Erythroblast (primary cell): Measurements from ENCODE around the gene SPTLC2.

ENCODE experiments used
- DNase-seq, 2 experiments: peaks; one replicate each; lab custom pipeline; 2025; lab: John Stamatoyannopoulos, UW
- GATA1 ChIP-seq: IDR thresholded peaks from 2 replicates; pipeline ENCODE4 v1.6.1; 2011; ENCODE audit warnings: low read depth, mild to moderate bottlenecking, control low read depth, low read length, moderate library complexity
- POLR2A ChIP-seq: IDR thresholded peaks from 2 replicates; pipeline ENCODE4 v1.6.1; 2011; ENCODE audit warnings: mild to moderate bottlenecking, low read length

SPTLC2 gene

DNA sequence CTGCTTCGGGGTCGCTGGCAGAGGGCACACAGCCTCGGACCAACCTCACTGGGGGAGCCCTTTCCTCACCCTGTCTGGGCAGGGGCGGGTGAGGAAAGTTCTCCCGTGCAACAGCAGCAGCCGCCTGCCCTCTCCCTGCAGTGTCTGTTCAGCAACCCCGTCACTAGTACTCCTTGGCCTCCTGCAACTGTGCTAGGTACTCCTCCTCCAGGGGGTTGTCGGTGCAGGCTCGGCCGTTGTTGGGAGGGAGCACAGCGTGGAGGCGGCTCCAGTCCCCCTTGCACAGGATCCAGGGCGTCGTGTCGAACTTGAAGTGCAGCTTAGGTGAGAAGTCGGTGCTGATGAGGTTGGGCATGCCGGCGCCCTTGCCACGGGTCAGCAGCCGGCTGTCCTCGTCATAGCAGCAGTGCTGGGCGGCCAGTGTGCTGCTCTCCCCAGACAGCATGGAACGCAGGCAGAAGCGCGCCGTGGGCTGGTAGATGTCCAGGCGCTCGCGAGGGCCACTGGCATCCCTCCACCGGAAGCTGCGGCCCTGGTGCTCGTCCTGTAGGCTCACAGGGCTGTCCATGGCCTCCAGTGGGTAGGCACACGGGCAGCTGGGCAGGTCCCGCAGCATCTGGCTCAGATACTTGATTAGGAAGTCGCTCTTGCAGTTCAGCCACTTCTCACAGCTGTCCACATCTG lies 140.9 kb downstream of the SPTLC2 start:
- no peak for DNase-seq
- TF ChIP-seq GATA1 (no peak), POLR2A (no peak)

DNA sequence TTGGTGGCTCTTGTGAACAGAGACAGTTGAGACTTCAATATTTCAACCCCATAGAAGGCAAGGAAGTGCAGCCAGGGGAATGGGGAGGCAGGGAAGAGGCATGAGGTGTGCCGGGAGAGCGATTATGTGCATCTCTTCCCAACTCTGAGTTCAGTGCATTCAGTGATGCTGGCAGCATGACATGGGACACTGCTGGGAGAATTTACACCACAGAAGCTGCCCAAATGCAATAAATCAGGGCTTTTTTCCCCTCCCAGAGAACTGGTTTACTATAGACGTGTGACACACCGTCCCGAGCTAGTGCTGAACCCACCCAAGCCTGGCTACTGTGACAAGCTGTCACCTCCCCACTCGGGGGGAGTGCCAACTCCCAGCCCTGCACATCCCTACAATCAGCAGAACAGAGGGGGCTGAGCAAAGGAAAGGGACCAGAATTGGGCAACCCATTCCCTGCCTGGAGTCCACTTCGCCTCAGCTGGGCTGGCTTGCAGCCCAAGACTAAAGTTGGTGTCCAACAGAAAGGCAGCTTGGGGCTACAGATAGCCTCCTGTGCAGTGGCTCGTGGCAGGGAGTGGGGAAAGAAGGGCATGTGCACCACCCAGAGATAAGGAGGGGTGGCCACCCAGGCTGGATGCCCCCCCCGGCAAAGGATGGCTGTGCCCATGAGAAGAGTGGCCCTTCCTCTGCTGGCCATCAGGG lies 141.8 kb downstream of the SPTLC2 start:
- TF ChIP-seq GATA1 (no peak), POLR2A (no peak)
- peak; percentile 9 to 47 for DNase-seq

GRCh38 chr14:77473921-77474320 lies 142.5 kb downstream of the SPTLC2 start:
- TF ChIP-seq GATA1 (no peak), POLR2A (no peak)

GRCh38 chr14:77470224-77470870 lies 146.1 kb downstream of the SPTLC2 start:
- TF ChIP-seq GATA1 (no peak), POLR2A (no peak)
- DNase-seq: no peak

More at GRCh38 chr14:77473921-77474320, 142.5 kb downstream of the SPTLC2 start:
- no peak for DNase-seq

GRCh38 chr14:77469539-77469938 lies 146.9 kb downstream of the SPTLC2 start:
- TF ChIP-seq GATA1 (no peak), POLR2A (no peak)
- no peak for DNase-seq

- DNase-seq: peak in 1 of 2 experiments; percentile 23
- no peak for TF ChIP-seq GATA1
- TF ChIP-seq POLR2A: no peak
These were observed 147.4 kb downstream of the SPTLC2 start for GRCh38 chr14:77469067-77469505.

- no peak for TF ChIP-seq POLR2A
- TF ChIP-seq GATA1: no peak
- no peak for DNase-seq
These were observed 148.6 kb downstream of the SPTLC2 start for GRCh38 chr14:77467801-77468200.

- peak; percentile 84 for DNase-seq
- TF ChIP-seq POLR2A (no peak), GATA1 (no peak)
These were observed 157.2 kb downstream of the SPTLC2 start for GRCh38 chr14:77459072-77459723.

DNA sequence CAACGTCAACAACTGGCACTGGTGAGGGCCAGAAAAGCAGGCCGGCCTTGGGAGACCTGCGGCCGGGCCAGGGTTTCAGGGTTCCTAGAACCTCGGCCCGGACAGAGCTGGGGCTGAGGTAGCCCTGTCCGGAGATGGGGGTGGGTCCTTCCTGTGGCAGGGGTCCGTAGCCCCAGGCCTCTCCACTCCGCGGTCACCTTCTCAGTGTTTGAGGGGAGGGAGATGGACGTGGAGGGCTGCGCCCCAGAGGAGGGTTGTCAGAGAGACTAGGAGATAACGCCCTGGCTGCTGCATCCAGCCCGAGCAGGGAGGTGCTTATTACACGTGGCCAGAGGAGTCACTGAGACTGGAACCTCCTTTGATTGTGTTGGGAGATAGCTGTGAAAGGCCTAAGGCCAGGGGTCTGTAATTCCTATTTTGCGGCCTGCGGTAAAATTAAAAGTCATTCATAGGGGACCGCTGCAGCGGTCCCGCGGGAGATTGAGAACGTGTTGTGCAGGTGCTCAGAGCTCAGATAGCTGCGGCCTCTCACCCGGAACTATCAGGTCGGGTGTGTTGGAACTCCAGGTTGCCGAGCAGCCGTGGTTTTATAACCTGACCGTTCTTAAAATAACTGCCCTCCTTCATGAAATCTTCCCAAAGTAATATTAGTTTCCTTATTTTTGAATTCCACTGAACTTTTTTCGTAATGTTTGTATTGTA lies 158.0 kb downstream of the SPTLC2 start:
- DNase-seq: peak; percentile 87 to 90

DNA sequence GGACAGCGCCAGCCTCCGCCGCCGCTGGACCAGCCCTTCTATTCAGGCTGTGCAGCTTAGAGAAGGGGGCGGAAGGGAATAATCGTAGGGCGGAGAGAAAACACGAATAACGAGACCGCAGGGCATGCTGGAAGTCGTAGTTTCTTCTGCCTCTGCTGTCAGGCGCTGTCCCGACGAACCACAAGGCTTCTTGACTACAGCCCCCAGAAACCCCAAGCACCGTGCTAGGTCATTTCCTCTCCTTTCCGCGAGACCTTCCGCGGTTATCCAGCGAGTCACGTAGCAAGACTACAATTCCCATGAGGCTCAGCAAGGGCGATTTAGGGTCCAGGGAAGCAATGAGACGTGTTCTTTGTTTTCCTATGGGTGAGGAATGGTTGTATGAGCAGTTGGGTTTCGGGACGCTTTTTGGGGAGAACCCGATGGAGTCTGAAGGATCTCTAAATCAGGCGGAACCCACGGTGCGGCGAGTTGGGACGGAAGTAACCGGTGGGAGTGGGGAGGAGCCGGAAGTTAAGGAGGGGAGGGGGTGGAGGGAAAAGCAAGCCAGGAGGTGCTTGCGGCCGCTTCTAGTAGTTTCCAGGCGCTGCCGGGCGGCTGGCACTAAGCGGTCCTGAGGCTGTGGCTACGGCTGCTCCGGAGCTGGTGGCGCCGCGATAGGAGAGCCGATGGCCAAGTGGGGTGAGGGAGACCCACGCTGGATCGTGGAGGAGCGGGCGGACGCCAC lies 158.8 kb downstream of the SPTLC2 start, which contains the start of the genes AHSA1 and VIPAS39:
Gene AHSA1, plus strand, starts transcription at position 572 of the 727 bp plus-strand sequence. Its CDS starts 97 bp downstream, at position 669.
Gene VIPAS39, minus strand, starts transcription at position 80 of the 727 bp plus-strand sequence. CDS start 3,499 bp downstream, outside the sequence.
- TF ChIP-seq POLR2A: peak; percentile 73
- TF ChIP-seq GATA1: no peak
- DNase-seq: peak; percentile 98 to 99

More for the DNA sequence above, 158.0 kb downstream of the SPTLC2 start:
- TF ChIP-seq POLR2A (peak; percentile 49), GATA1 (peak; percentile 28)

DNA sequence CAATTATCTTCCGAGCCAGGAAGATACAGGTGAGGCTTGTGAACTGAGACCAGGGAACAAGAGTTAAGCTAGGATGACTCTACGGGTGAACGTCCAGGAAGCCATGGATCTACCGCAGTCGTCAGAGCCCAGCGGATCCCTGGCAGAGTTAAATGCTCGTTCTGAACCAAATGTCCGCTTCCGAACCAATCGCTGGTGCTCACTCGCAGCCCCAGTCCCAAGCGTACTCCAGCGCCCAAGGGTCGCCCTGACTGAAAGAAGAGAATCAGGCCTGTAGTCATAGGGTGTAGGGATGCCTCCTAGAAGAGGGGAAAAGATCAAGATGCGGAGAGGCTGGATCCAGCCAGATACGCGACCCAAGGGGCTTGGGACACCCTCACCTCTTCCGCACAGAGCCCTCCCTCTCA lies 159.3 kb downstream of the SPTLC2 start:
- TF ChIP-seq POLR2A (no peak), GATA1 (no peak)
- no peak for DNase-seq
